ENCODE results near the gene NPM3.
"Not testable (repeated sequence)": the region's sequence is repeated elsewhere in the genome, so short reads cannot be mapped to it uniquely, and the experiment has no call there.

Gene NPM3

GRCh38 chr10:101817337-101818118 is 34.3 kb upstream of the NPM3 start:
- H3K27ac Mint-ChIP-seq: peak overlapping the region; percentile 95 to 98
- peaks cover 55% of the 10 kb centered on the region for H3K4me1 Mint-ChIP-seq
- DNase-seq: peak in 1 of 2 donors; percentile 62
- peak overlapping the region; percentile 91 to 93 for H3K4me3 Mint-ChIP-seq
- ATAC-seq: peak; percentile 41
- H3K27me3 Mint-ChIP-seq: no peaks in the 10 kb centered on the region
- H3K9me3 Mint-ChIP-seq: no peaks in the 10 kb centered on the region

DNA sequence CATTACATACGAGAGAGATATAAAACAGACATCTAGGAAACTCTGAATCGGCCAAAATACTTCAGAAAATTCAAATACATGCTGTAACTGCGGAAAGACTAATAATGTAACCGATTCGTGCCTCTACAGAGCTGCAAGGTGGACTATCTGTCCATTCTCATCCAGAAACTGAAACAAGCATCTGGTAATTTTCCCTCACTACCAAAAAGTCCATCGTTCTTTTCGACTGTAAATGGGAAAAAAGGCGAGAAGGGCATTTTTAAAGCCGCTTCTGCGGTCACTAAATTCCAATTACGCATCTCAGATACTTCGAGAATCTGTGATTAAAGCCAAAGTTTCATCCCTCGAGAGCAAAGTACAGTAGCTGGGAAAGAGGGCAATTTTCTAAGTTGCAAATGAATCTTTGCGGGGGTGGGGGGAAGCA is 33.7 kb upstream of the NPM3 start:
- peak overlapping the region; percentile 91 to 93 for H3K4me3 Mint-ChIP-seq
- no peak for ATAC-seq
- peaks cover 57% of the 10 kb centered on the region for H3K4me1 Mint-ChIP-seq
- H3K27ac Mint-ChIP-seq: peak overlapping the region in 1 of 2 donors; percentile 83
- no peaks in the 10 kb centered on the region for H3K9me3 Mint-ChIP-seq
- DNase-seq: no peak
- no peaks in the 10 kb centered on the region for H3K27me3 Mint-ChIP-seq

DNA sequence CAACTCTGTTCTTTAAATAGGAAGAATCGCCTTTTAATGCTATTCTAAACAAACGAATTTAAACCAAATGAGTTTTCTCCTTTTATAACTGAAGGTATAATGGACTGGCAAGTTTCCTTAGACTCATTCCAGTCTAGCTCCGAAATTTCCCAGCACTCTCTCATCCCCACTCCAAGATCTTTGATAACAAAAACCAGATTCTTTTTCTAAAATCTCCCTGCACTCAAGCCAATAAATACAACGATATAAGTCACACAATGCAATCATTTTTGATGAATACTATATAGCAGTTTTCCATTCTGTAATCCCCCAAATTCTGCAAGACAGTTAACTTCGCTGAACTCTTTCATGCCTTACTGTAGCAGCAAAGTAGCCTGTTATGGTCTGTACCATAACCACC is 33.1 kb upstream of the NPM3 start:
- Mint-ChIP-seq H3K27ac (peak overlapping the region; percentile 81 to 93), H3K9me3 (no peaks in the 10 kb centered on the region), H3K4me1 (peaks cover 54% of the 10 kb centered on the region), H3K27me3 (no peaks in the 10 kb centered on the region), H3K4me3 (peak overlapping the region; percentile 91 to 93)
- DNase-seq: no peak
- no peak for ATAC-seq

DNA sequence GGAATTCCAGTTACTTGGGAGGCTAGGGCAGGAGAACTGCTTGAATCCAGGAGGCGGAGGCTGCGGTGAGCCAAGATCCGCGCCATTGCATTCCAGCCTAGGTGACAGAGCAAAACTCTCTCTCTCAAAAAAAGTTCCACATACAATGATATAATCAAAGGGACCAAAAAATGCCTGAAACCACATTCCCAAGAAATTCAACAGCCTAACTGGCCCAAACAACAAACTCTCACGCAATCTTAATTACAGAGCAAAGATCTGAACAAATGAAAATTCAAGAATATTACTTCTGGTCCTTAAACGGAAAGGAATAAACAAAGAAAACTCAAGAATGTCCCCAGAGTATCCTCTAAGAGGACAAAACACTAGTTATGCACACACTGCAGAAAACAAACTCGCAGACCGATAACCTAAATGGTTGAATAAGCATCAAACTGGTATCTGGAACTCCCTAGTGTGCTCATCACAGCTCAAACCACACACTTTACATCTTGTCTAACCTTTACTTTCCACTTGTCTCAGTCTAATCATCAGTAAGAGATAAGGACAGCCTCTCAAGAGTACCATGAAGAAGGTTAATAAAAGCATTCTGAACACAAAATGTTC is 31.3 kb upstream of the NPM3 start:
- ATAC-seq (no peak), DNase-seq (no peak)
- no peaks in the 10 kb centered on the region for H3K9me3 Mint-ChIP-seq
- peak overlapping the region in 1 of 2 donors; percentile 93 for H3K27ac Mint-ChIP-seq
- no peaks in the 10 kb centered on the region for H3K27me3 Mint-ChIP-seq
- peak overlapping the region; percentile 91 to 93 for H3K4me3 Mint-ChIP-seq
- peaks cover 54% of the 10 kb centered on the region for H3K4me1 Mint-ChIP-seq

DNA sequence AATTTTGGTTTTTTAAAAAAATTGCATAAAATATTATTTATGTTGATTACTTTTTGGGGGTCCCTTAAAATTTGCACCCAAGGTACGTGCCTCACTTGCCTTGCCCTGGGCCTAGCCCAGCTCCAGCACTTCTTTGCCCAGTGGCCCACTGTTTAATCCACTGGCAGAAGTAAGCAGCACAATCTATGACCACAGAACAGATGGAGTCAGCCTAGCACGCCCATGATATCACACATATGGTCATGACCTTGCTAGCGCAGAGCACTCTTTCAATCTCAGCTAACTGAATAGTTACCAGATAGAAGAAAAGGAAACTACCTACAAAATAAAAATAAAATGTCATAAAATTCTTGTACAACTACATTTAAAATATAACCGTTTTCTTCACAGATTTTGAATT is 29.4 kb upstream of the NPM3 start:
- H3K27me3 Mint-ChIP-seq: no peaks in the 10 kb centered on the region
- ATAC-seq (no peak), DNase-seq (no peak)
- no peaks in the 10 kb centered on the region for H3K9me3 Mint-ChIP-seq
- no peak overlapping the region for H3K4me3 Mint-ChIP-seq
- no peak overlapping the region for H3K27ac Mint-ChIP-seq
- H3K4me1 Mint-ChIP-seq: peaks cover 49% of the 10 kb centered on the region

DNA sequence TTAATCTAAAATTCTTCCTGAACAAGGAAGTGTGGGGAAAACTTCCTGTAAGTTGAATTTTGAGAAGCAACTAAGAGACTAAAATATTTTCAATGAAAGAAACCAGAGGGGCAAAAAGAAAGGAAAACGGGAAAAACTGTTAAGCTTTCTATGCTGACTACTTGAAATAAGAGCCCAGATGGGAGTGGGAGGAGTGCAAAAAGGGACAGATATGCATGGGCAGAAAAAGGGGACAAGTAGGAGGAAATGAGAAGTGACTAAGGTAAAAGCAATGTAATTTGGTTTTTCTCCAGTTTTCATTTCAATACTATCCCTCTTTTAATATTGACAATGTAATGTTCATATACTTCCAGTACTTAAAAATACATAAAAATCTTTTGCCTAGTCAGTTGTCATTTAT is 23.9 kb upstream of the NPM3 start:
- DNase-seq (no peak), ATAC-seq (no peak)
- peaks cover 18% of the 10 kb centered on the region for H3K4me1 Mint-ChIP-seq
- H3K27me3 Mint-ChIP-seq: no peaks in the 10 kb centered on the region
- H3K4me3 Mint-ChIP-seq: no peak overlapping the region
- H3K27ac Mint-ChIP-seq: no peak overlapping the region
- H3K9me3 Mint-ChIP-seq: no peaks in the 10 kb centered on the region

DNA sequence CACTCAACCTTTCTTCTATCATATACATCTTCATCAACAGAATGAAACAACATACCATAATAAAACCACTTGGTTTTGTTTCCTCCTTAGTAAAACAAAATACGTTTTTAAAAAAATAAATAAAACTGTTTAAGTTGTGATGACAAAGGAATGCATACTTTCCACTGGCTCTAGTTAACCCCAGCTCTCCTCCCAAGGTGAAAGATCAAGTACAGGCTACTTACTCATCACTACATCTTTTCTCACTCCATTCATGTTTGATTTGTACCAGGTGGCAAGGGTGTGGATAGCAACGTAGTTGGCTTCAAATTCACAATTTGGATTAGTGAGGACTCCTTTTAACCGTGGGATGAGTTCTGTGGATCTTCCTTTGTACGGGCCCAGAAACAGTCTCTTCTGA is 20.3 kb upstream of the NPM3 start:
- peaks cover 13% of the 10 kb centered on the region for H3K4me1 Mint-ChIP-seq
- H3K27me3 Mint-ChIP-seq: no peaks in the 10 kb centered on the region
- no peaks in the 10 kb centered on the region for H3K9me3 Mint-ChIP-seq
- DNase-seq (no peak), ATAC-seq (no peak)
- H3K27ac Mint-ChIP-seq: peak overlapping the region in 1 of 2 donors; percentile 61
- H3K4me3 Mint-ChIP-seq: no peak overlapping the region

DNA sequence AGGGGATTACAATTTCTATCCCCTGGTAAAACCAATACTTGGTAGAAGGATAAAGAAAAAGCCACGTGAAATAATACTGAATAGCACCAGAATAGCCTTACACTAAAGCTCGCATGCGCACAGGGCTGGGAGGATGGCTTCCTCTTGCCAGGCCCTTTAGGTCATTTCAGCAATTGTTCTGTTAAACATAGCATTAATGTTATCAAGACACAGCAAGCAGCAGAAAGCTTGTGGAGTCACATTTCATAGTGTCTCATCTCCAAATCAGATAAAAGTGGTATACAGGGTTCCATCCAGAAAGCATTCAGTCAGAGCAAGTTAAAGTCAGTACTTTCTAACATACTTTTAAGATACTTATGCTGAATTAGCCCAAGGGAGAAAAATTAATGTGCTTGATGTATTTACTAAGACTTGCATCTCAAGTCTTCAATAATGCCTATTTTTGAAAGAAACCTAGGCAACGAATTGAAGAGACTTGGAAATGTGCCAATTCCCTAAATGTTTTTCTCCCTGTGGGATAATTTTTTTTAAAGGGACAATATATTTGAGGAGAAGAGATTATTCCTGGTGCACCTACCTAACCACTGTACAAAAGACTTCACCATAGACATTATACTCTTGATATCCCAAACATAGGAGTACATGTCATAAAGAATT is 14.3 kb upstream of the NPM3 start:
- DNase-seq (no peak), ATAC-seq (no peak)
- H3K27me3 Mint-ChIP-seq: no peaks in the 10 kb centered on the region
- peak overlapping the region in 1 of 2 donors; percentile 57 for H3K27ac Mint-ChIP-seq
- peaks cover 14% of the 10 kb centered on the region for H3K4me1 Mint-ChIP-seq
- no peaks in the 10 kb centered on the region for H3K9me3 Mint-ChIP-seq
- no peak overlapping the region for H3K4me3 Mint-ChIP-seq

DNA sequence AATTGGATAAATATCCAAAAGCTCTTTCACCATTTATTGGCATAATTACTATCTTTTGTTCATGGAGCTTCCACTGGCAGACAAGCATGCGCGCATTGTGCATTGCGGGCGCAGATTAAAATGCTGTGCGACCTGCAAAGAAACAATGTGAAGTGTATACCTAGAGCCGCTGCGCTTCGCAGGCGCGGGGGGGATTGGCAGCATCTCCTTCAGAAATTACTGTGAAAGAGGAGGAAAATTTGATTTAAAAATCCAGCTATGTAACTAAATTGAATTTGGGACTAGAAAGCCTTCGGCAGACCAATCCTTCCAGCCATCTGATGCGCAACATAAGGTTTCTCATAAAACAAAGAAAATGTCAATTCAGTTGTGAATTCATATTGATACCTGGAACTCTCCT is 10.3 kb upstream of the NPM3 start:
- Mint-ChIP-seq H3K9me3 (no peaks in the 10 kb centered on the region), H3K27ac (no peak overlapping the region), H3K4me3 (no peak overlapping the region), H3K4me1 (peaks cover 7% of the 10 kb centered on the region), H3K27me3 (no peaks in the 10 kb centered on the region)
- ATAC-seq (no peak), DNase-seq (no peak)

GRCh38 chr10:101789686-101790085 is 6.4 kb upstream of the NPM3 start:
- Mint-ChIP-seq H3K4me3 (no peak overlapping the region), H3K4me1 (peaks cover 20% of the 10 kb centered on the region), H3K9me3 (no peaks in the 10 kb centered on the region), H3K27ac (no peak overlapping the region), H3K27me3 (no peaks in the 10 kb centered on the region)
- no peak for DNase-seq
- ATAC-seq: no peak

DNA sequence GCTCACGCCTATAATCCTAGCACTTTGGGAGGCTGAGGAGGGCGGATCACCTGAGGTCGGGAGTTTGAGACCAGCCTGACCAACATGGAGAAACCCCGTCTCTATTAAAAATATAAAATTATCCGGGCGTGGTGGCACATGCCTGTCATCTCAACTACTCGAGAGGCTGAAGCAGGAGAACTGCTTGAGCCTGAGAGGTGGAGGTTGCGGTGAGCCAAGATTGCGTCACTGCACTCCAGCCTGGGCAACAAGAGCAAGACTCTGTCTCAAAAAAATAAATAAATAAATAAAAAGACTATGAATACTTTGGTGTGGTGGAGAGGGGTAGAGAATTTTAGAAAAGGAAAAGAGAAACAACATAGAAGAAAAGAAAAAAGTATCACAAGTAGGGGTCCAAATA is 6.0 kb upstream of the NPM3 start:
- H3K27ac Mint-ChIP-seq, H3K4me3 Mint-ChIP-seq, DNase-seq, ATAC-seq, H3K27me3 Mint-ChIP-seq, H3K9me3 Mint-ChIP-seq: not testable (repeated sequence)
- peaks cover 24% of the 10 kb centered on the region for H3K4me1 Mint-ChIP-seq

DNA sequence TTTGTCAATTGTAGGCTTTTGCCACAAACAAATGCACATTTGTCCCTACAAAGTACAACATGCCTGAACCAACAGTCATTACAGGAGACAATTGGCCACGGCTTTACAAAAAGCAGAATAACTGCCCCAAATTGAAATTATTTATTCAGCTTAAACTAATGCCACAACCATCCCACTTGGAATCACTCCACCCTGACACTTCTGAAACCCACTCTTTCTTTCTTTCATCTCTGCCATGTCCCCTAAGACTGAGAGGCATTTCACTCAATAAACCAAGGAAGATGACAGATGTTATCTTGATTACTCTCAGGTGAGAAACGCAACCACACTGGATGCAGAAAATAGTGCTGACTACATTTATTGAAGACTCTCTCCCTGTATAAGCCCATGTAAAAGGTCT is 2.6 kb upstream of the NPM3 start:
- Mint-ChIP-seq H3K9me3 (no peaks in the 10 kb centered on the region), H3K4me1 (peaks cover 59% of the 10 kb centered on the region), H3K27me3 (no peaks in the 10 kb centered on the region), H3K27ac (no peak overlapping the region), H3K4me3 (no peak overlapping the region)
- ATAC-seq (no peak), DNase-seq (no peak)

DNA sequence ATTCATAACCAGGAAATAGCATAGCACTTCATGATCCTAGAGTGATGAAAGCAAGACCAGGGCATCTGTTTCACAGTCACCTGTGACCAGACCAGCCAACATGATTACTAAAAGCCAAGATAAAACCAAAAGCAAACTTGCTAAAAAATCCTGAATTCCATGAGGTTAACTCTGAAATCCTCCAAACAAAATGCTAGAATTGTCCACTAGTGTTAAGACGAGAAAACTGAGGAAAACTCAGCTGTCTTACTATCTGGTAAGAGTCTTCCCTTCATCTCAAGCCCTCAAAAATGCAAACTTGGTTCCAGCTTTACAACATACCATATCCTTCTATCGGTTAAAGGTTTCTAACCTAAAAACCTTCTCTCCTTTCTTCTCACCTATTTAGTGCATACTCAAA is 1.3 kb upstream of the NPM3 start:
- peaks cover 71% of the 10 kb centered on the region for H3K4me1 Mint-ChIP-seq

DNA sequence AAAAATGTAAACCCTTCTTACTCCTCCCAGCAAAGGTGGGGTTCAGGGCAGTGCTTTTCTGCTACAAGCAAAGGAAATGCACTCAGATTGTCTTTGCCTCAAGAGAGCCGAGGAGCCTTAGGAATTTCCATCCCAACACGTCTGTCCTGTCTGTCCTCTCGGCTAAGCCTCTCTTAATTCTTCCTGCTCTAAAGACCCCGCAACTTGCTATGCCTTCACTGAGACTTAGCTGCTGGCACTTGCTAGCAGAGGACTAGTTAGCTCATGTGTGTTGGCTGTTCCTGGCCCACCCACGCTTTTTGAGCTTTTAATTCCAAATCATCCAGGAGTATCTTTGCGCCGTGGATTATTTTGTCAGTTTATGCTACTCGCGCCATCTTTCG is 481 bp upstream of the NPM3 start:
- Mint-ChIP-seq H3K4me3 (peak overlapping the region; percentile 99 to 100), H3K27ac (peak overlapping the region; percentile 61 to 67), H3K4me1 (peaks cover 79% of the 10 kb centered on the region), H3K9me3 (no peaks in the 10 kb centered on the region), H3K27me3 (peaks cover 9% of the 10 kb centered on the region)
- DNase-seq (no peak), ATAC-seq (no peak)

More for the DNA sequence above, 1.3 kb upstream of the NPM3 start:
- Mint-ChIP-seq H3K4me3 (peak overlapping the region; percentile 99 to 100), H3K27ac (peak overlapping the region in 1 of 2 donors; percentile 16), H3K27me3 (peaks cover under 1% of the 10 kb centered on the region), H3K9me3 (no peaks in the 10 kb centered on the region)
- no peak for DNase-seq
- ATAC-seq: no peak

DNA sequence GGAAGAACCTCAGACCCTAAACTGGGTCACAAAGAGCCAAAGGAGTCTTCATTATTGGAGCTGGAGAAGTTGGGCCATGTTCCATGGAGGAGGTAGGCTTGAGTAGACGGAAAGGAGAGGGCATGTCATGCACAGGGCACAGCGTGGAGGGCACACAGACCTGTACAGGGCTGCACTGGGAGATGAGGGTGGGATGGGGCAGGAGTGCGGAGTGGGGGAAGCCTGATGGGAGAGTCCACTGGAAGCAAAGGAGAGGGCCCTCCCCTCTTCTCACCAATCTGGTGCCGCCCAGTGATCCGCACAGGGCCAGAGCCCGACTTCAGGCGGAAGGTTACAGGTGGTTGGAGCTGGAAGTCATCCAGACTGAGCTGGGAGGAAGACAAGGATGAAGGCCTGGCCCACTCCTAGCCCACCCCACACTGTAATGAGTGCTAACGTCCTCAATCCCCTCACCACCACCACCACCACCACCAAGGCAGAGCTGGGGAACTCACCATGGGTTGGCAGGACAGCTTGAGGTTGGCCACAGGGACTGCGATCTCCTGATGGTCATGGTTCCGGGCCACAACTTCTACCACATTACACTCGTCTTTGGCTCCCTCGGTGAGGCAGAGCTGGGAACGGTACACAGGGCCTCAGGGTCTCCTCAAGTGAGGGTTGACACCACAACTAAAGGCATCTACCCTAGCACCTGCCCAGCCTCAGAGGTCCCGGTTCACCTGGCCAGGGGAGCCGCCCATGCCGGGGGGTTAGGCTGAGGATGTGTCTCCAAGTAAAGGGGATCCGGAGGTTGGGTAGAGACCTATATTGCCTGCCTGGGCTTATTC is 1.0 kb downstream of the NPM3 start:
- H3K9me3 Mint-ChIP-seq: no peaks in the 10 kb centered on the region
- H3K4me3 Mint-ChIP-seq: peak overlapping the region; percentile 99 to 100
- H3K27ac Mint-ChIP-seq: peak overlapping the region; percentile 57 to 100
- peaks cover 77% of the 10 kb centered on the region for H3K4me1 Mint-ChIP-seq
- H3K27me3 Mint-ChIP-seq: peaks cover 24% of the 10 kb centered on the region
- DNase-seq: no peak
- no peak for ATAC-seq
